ENCODE results near the gene ASAP2. TPM values are rescaled to one million over a fixed set of nuclear protein-coding genes. Genes with fewer than 3 reads are reported as not detected.

The ASAP2 gene
- total and polyA plus RNA-seq, 9 of the 15 experiments (the other 6 are each of a cell fraction or from before 2014, with no cell fraction given), result 0.06 to 4.3 (median 3.1) TPM

- DNase-seq (ENCODE audit: extremely low read depth in 1 of 4, low spot score in 3 of 4) (peak in 2 of 4 experiments; percentile 47 to 48), FAIRE-seq (peak; percentile 78), ATAC-seq (no peak)
- H3K4me3 ChIP-seq, result no peak overlapping the region
- no peak overlapping the region for H3K4me2 ChIP-seq (ENCODE audit: insufficient read depth, low read length)
- ChIA-PET POLR2A (interaction anchor here (0.9 to 2.8 kb wide), 2 partner anchors 8 to 35 kb away, joined by 5 to 9 read pairs; no protein-coding TSS in a partner anchor), CTCF (ENCODE audit: low intra/inter-chr PET ratio) (no interaction called here)
- intact Hi-C loops (cut with micrococcal nuclease), result no loop called here
- in situ Hi-C loops (cut with MboI), result no loop called here
- H3K4me1 ChIP-seq (replicated peaks in 1 of 2; ENCODE audit: control insufficient read depth in 2 of 2, insufficient read depth in 2 of 2, low read length in 2 of 2), result peaks cover 8 to 23% of the 10 kb centered on the region in 2 experiments
- no peak overlapping the region for H3K9ac ChIP-seq (ENCODE audit: insufficient read depth in 1 of 2, low read depth in 2 of 2, low read length in 2 of 2)
- no peaks in the 10 kb centered on the region for H3K9me1 ChIP-seq (ENCODE audit: control insufficient read depth, insufficient read depth, low read length)
- H4K20me1 ChIP-seq (replicated peaks; ENCODE audit: control insufficient read depth, insufficient read depth, low read length), result peaks cover 17% of the 10 kb centered on the region
- no peak overlapping the region for H2AFZ ChIP-seq (ENCODE audit: low read depth, low read length)
- H3K27ac ChIP-seq (ENCODE audit: extremely low read depth, low read depth, low read length), result no peak overlapping the region
- BruUV-seq (replicated peaks), result no TSS peak
- H3K27me3 ChIP-seq (ENCODE audit: control insufficient read depth in 2 of 2, insufficient read depth in 2 of 2, low read length in 2 of 2), result peaks cover 6 to 40% of the 10 kb centered on the region in 2 experiments
- H3K36me3 ChIP-seq (ENCODE audit: control insufficient read depth, insufficient read depth, low read length), result no peaks in the 10 kb centered on the region
- no peaks in the 10 kb centered on the region; the same call in 2 of the 3 replicates for H3K79me2 ChIP-seq (ENCODE audit: control insufficient read depth, insufficient read depth, low read length)
- WGBS (ENCODE audit: insufficient coverage, low coverage, missing lambda C conversion rate), result 19% methylated on average over 7 of the region's 7 CpGs
- H3K9me3 ChIP-seq (replicated peaks; ENCODE audit: control insufficient read depth, insufficient read depth, low read depth, low read length), result no peaks in the 10 kb centered on the region
- TF ChIP-seq ZBTB26 (CRISPR knock-in tag; IDR thresholded peaks at IDR 0.05), result no peak
- TF ChIP-seq HDAC6 (IDR thresholded peaks at IDR 0.05; ENCODE audit: low read depth, low read length), result no peak
- TF ChIP-seq SMARCA4 (IDR thresholded peaks at IDR 0.05), result peak; percentile 73; the same call in 1 of the 2 replicates
- no peak for TF ChIP-seq NCOA6 (IDR thresholded peaks at IDR 0.05)
- TF ChIP-seq ZNF324 (CRISPR knock-in tag; IDR thresholded peaks at IDR 0.05), result no peak
- TF ChIP-seq ZNF274 (IDR thresholded peaks at IDR 0.05; ENCODE audit: borderline replicate concordance, low read depth, low read length), result no peak
- TF ChIP-seq BRD9 (IDR thresholded peaks at IDR 0.05; ENCODE audit: low read depth, partially characterized antibody), result no peak
- TF ChIP-seq HNRNPL (IDR thresholded peaks at IDR 0.05; ENCODE audit: low read depth, low read length), result no peak
- no peak for TF ChIP-seq TBL1XR1 (IDR thresholded peaks at IDR 0.05; ENCODE audit: low read length in 2 of 2)
- TF ChIP-seq HDAC1 (IDR thresholded peaks at IDR 0.05), result no peak
- TF ChIP-seq ZNF449 (CRISPR knock-in tag; IDR thresholded peaks at IDR 0.05), result no peak
- TF ChIP-seq JUND (IDR thresholded peaks at IDR 0.05; ENCODE audit: borderline replicate concordance, low read depth, low read length), result peak; percentile 61; the same call in 1 of the 2 replicates
- peak; percentile 67; the same call in 1 of the 3 replicates for TF ChIP-seq JUND (tag; IDR thresholded peaks at IDR 0.05; ENCODE audit: borderline replicate concordance, low read depth, low read length)
- TF ChIP-seq ZNF780A (CRISPR knock-in tag; IDR thresholded peaks at IDR 0.05), result no peak
- no peak for TF ChIP-seq LARP7 (IDR thresholded peaks at IDR 0.05)
- TF ChIP-seq ZNF79 (CRISPR knock-in tag; IDR thresholded peaks at IDR 0.05; ENCODE audit: low read depth), result no peak
- no peak for TF ChIP-seq NR2F6 (CRISPR knock-in tag; IDR thresholded peaks at IDR 0.05)
- no peak for TF ChIP-seq XRCC3 (IDR thresholded peaks at IDR 0.05)
- no peak for TF ChIP-seq SIN3A (IDR thresholded peaks at IDR 0.05; ENCODE audit: borderline replicate concordance in 2 of 2, control insufficient read depth in 1 of 2, low read depth in 2 of 2, low read length in 2 of 2)
- TF ChIP-seq ARID1B (IDR thresholded peaks at IDR 0.05), result peak; percentile 60
- TF ChIP-seq POLR3A (IDR thresholded peaks at IDR 0.05; ENCODE audit: borderline replicate concordance, extremely low read depth, insufficient read depth, insufficient read length), result no peak
- no peak for TF ChIP-seq ZNF316 (IDR thresholded peaks at IDR 0.05)
- peak in 1 of 2 experiments; percentile 70; a peak in 2 of 4 replicates for TF ChIP-seq RCOR1 (IDR thresholded peaks at IDR 0.05; ENCODE audit: borderline replicate concordance in 1 of 2, low read depth in 2 of 2, low read length in 2 of 2)
- no peak for TF ChIP-seq NFE2 (IDR thresholded peaks at IDR 0.05; ENCODE audit: low read depth)
- no peak for TF ChIP-seq GATAD2B (IDR thresholded peaks at IDR 0.05; ENCODE audit: borderline replicate concordance)
These were observed 26.3 kb downstream of the ASAP2 start for GRCh38 chr2:9232886-9233285.
